G401 (cell line): Measurements from ENCODE around the gene LSM3. TPM values are rescaled to one million over a fixed set of nuclear protein-coding genes. Genes with fewer than 3 reads are reported as not detected.

Experiments used
- DNase-seq: peaks from one replicate; pipeline ENCODE4 v3.0.0-alpha.2; 2015; ENCODE audit warnings: low spot score
- in situ Hi-C: cut with HindIII; loops from 2 replicates; pipeline ENCODE4 v1.10.0; 2016; ENCODE audit warnings: low sequenced_read_pairs, mixed read lengths
- total RNA-seq: library from RNA; depleted of rRNA; stranded (reverse); fragments of >200 nt; shearing (Covaris generic); gene quantifications from 2 replicates; pipeline ENCODE4 v1.2.3, GENCODE V29; 2014; rRNA removed

Gene LSM3
- total RNA-seq, 1 experiment from 2014 or later = 33.1 TPM

GRCh38 chr3:14248477-14248848 is 69.8 kb downstream of the LSM3 start:
- in situ Hi-C loops = no loop called here

DNA sequence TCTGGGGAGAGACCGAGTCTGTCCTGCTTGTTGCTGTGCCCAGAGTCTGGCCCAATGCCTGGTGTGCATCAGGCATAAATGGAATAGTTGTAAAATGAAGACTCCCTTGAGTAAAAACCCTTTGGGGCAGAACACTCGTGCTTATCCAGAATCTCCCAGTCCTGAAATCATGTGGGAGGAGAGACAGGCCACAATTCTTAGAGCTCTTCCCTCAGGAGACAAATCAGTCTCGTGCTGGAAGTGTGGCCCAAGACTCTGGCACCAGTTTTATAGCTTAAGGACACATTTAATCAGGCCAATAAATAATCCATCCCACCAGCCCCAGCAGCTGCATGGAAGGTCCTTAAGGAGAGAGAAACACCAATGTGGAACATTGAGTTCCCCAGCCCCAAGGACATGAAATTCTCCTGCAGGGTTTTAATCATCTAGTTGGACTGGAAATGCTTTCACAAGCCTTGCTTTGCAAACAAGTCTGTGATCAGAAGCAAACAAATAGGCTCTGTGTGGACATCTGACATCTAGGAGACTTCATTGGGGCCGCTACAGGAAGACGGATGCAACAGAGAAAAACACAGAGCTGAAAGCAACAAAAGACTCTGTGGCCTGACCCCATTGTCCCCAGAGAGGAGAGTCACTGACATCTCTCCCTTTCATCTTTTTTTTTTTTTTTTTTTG is 70.4 kb downstream of the LSM3 start:
- in situ Hi-C loops = no loop called here
- DNase-seq = no peak

More at GRCh38 chr3:14248477-14248848, 69.8 kb downstream of the LSM3 start:
- no peak for DNase-seq

Other genes starting within 250 kb of the LSM3 start
- 15.5 and 26.1 TPM in 2 replicates for gene CHCHD4, start 53.9 kb upstream of the LSM3 start, total RNA-seq
- gene TMEM43, start 53.8 kb upstream of the LSM3 start, total RNA-seq = 38.6 and 52.1 TPM in 2 replicates
- 41.6 and 52.2 TPM in 2 replicates for gene XPC, start 216 bp upstream of the LSM3 start, total RNA-seq
- 20.2 and 31.2 TPM in 2 replicates for gene SLC6A6, start 223.8 kb downstream of the LSM3 start, total RNA-seq